Erythroblast (primary cell): ENCODE data around the gene EXTL1.

ENCODE experiments used
- GATA1 ChIP-seq: IDR thresholded peaks from 2 replicates; pipeline ENCODE4 v1.6.1; 2011; ENCODE audit warnings: low read depth, mild to moderate bottlenecking, control low read depth, low read length, moderate library complexity
- POLR2A ChIP-seq: IDR thresholded peaks from 2 replicates; pipeline ENCODE4 v1.6.1; 2011; ENCODE audit warnings: mild to moderate bottlenecking, low read length

- no peak for TF ChIP-seq POLR2A
- no peak for TF ChIP-seq GATA1
Observed at GRCh38 chr1:26072305-26072704, 50.7 kb downstream of the EXTL1 start.
